H1 (cell line): Measurements from ENCODE around the gene BEAN1. TPM values are rescaled to one million over a fixed set of nuclear protein-coding genes. Genes with fewer than 3 reads are reported as not detected.

Experiments used
- CTCF ChIA-PET: fragments of 300-600 bp; sonication (Branson Sonifier 250); formaldehyde crosslinking; loops from one replicate; lab custom pipeline; 2021; ENCODE audit not compliant: partially characterized antibody; lab: Charles Lee
- POLR2A ChIA-PET: fragments of 300-600 bp; sonication (Branson Sonifier 250); formaldehyde crosslinking; loops from one replicate; lab custom pipeline; 2021; ENCODE audit warnings: inconsistent platforms; ENCODE audit not compliant: partially characterized antibody; lab: Charles Lee
- DNase-seq, 2 experiments: peaks; one replicate each; pipeline versions ENCODE4 v3.0.0 to v3.0.0-alpha.2; 2010 to 2022; ENCODE audit warnings: low spot score in 2 of 2, low read depth in 1 of 2, mixed read lengths in 1 of 2
- FAIRE-seq: peaks from 2 replicates; lab custom pipeline; 2011; peaks lifted over from hg19 to GRCh38; lab: Jason Lieb, UNC
- H2AFZ ChIP-seq: 2 replicates; pipeline ENCODE4 v1.8.1; 2012; ENCODE audit warnings: low read length, inconsistent platforms
- H2AK5ac ChIP-seq: 2 replicates; pipeline ENCODE4 v1.6.1; 2013; ENCODE audit warnings: low read depth, low read length
- H2BK120ac ChIP-seq: replicated peaks from 2 replicates; pipeline ENCODE3; 2013; ENCODE audit warnings: low read depth, low read length, inconsistent platforms
- H2BK12ac ChIP-seq: 2 replicates; pipeline ENCODE4 v1.6.1; 2013; ENCODE audit warnings: low read depth, low read length
- H2BK15ac ChIP-seq: 2 replicates; pipeline ENCODE4 v1.6.1; 2013; ENCODE audit warnings: low read length
- H2BK20ac ChIP-seq: 2 replicates; pipeline ENCODE4 v1.6.1; 2013; ENCODE audit warnings: low read length
- H2BK5ac ChIP-seq: 2 replicates; pipeline ENCODE4 v1.6.1; 2013; ENCODE audit warnings: low read depth, low read length
- H3K14ac ChIP-seq: 2 replicates; pipeline ENCODE4 v1.6.1; 2013; ENCODE audit warnings: inconsistent platforms; ENCODE audit not compliant: insufficient read length
- H3K18ac ChIP-seq: 2 replicates; pipeline ENCODE4 v1.6.1; 2013; ENCODE audit warnings: low read length; ENCODE audit errors: extremely low read depth
- H3K23ac ChIP-seq: 2 replicates; pipeline ENCODE4 v1.6.1; 2013; ENCODE audit warnings: inconsistent platforms; ENCODE audit not compliant: insufficient read length
- H3K23me2 ChIP-seq: 2 replicates; pipeline ENCODE4 v1.6.1; 2013; ENCODE audit warnings: low read depth, low read length
- H3K27ac ChIP-seq: 2 replicates; pipeline ENCODE4 v1.6.1; 2011; ENCODE audit warnings: low read depth, low read length, inconsistent platforms
- H3K27me3 ChIP-seq, 4 experiments: replicated peaks in 1 of 4; 1 replicate in 1 of 4; 2 replicates in 3 of 4; pipeline versions ENCODE4 v1.6.1 to v1.8.1; 2011 to 2013; ENCODE audit warnings: low read length in 3 of 4, mild to moderate bottlenecking in 3 of 4, inconsistent platforms in 2 of 4, mixed read lengths in 2 of 4, moderate library complexity in 1 of 4; ENCODE audit not compliant: control insufficient read depth in 3 of 4, insufficient read depth in 3 of 4; ENCODE audit errors: extremely low read depth in 1 of 4
- H3K36me3 ChIP-seq, 4 experiments: 2 replicates each; pipeline versions ENCODE4 v1.6.1 to v1.8.1; 2011 to 2013; ENCODE audit warnings: mild to moderate bottlenecking in 4 of 4, low read length in 3 of 4, moderate library complexity in 2 of 4, control low read depth in 1 of 4, inconsistent platforms in 1 of 4; ENCODE audit not compliant: insufficient read depth in 4 of 4, control insufficient read depth in 2 of 4
- H3K4ac ChIP-seq: replicated peaks from 2 replicates; pipeline ENCODE3; 2013; ENCODE audit warnings: low read length, low read depth, mixed read lengths, inconsistent platforms; ENCODE audit not compliant: insufficient read length
- H3K4me1 ChIP-seq, 4 experiments: replicated peaks in 1 of 4; 1 replicate in 1 of 4; 2 replicates in 3 of 4; pipeline versions ENCODE4 v1.6.1 to v1.8.1; 2011 to 2013; ENCODE audit warnings: low read length in 3 of 4, inconsistent platforms in 2 of 4, mixed read lengths in 1 of 4; ENCODE audit not compliant: insufficient read depth in 4 of 4, control insufficient read depth in 3 of 4
- H3K4me2 ChIP-seq, 2 experiments: 2 replicates each; pipeline versions ENCODE4 v1.6.1 to v1.8.1; 2011 to 2013; ENCODE audit warnings: low read depth in 2 of 2, low read length in 2 of 2, control low read depth in 1 of 2, inconsistent platforms in 1 of 2, mild to moderate bottlenecking in 1 of 2; ENCODE audit not compliant: insufficient read depth in 1 of 2
- H3K4me3 ChIP-seq, 4 experiments: fragments of 200-600, 300-600 bp in 1 of 4; sonication (generic), shearing (Covaris generic), sonication (Bioruptor Twin) in 1 of 4; 2 replicates each; pipeline versions ENCODE4 v1.5.1 to v1.8.1; 2011 to 2016; ENCODE audit warnings: low read length in 4 of 4, low read depth in 3 of 4, control low read depth in 2 of 4, inconsistent platforms in 2 of 4, mild to moderate bottlenecking in 2 of 4, mixed read lengths in 1 of 4, moderate library complexity in 1 of 4; ENCODE audit not compliant: insufficient read depth in 2 of 4; ENCODE audit errors: extremely low read depth in 1 of 4
- H3K56ac ChIP-seq: replicated peaks from 2 replicates; pipeline ENCODE3; 2013; ENCODE audit warnings: low read depth, mild to moderate bottlenecking, mixed read lengths, low read length, inconsistent platforms; ENCODE audit not compliant: insufficient read length
- H3K79me1 ChIP-seq: 2 replicates; pipeline ENCODE4 v1.6.1; 2013; ENCODE audit warnings: low read depth, low read length, control low read depth
- H3K79me2 ChIP-seq, 2 experiments: 2 replicates each; pipeline versions ENCODE4 v1.6.1 to v1.8.1; 2012 to 2013; ENCODE audit warnings: low read length in 2 of 2, mild to moderate bottlenecking in 2 of 2, inconsistent platforms in 1 of 2; ENCODE audit not compliant: insufficient read depth in 2 of 2, control insufficient read depth in 1 of 2
- H3K9ac ChIP-seq, 4 experiments: replicated peaks in 1 of 4; 1 replicate in 1 of 4; 2 replicates in 3 of 4; pipeline versions ENCODE4 v1.6.1 to v1.8.1; 2011 to 2013; ENCODE audit warnings: low read depth in 3 of 4, low read length in 3 of 4, control low read depth in 2 of 4, mild to moderate bottlenecking in 2 of 4, moderate library complexity in 2 of 4, inconsistent platforms in 1 of 4; ENCODE audit errors: extremely low read depth in 1 of 4
- H3K9me3 ChIP-seq, 2 experiments: 2 replicates each; pipeline versions ENCODE4 v1.6.1 to v1.8.1; 2012 to 2013; ENCODE audit warnings: mild to moderate bottlenecking in 2 of 2, moderate library complexity in 2 of 2, control low read depth in 1 of 2, inconsistent platforms in 1 of 2, low read depth in 1 of 2, low read length in 1 of 2, mixed read lengths in 1 of 2; ENCODE audit not compliant: insufficient read depth in 2 of 2
- H4K20me1 ChIP-seq, 2 experiments: replicated peaks in 1 of 2; 2 replicates each; pipeline versions ENCODE3 to v1.8.1; 2011 to 2013; ENCODE audit warnings: inconsistent platforms in 2 of 2, low read length in 2 of 2, mild to moderate bottlenecking in 1 of 2; ENCODE audit not compliant: insufficient read depth in 2 of 2, control insufficient read depth in 1 of 2
- H4K5ac ChIP-seq: 2 replicates; pipeline ENCODE4 v1.6.1; 2013; ENCODE audit warnings: low read length, low read depth, mixed read lengths, inconsistent platforms; ENCODE audit not compliant: insufficient read length
- H4K8ac ChIP-seq: 2 replicates; pipeline ENCODE4 v1.8.0; 2013; ENCODE audit warnings: mild to moderate bottlenecking, moderate library complexity, low read length, inconsistent platforms; ENCODE audit not compliant: insufficient read depth; ENCODE audit errors: extremely low read depth
- H4K91ac ChIP-seq: replicated peaks from 2 replicates; pipeline ENCODE3; 2013; ENCODE audit warnings: low read length, mixed read lengths, inconsistent platforms; ENCODE audit not compliant: insufficient read length
- ASH2L ChIP-seq: fragments of 200-600, 300-600 bp; sonication (generic); IDR thresholded peaks from one replicate; pipeline ENCODE4 v1.7.1; 2017; ENCODE audit warnings: low read length
- CBX5 ChIP-seq: fragments of 300-800, 300-1000 bp; sonication (generic); IDR thresholded peaks from 2 replicates; pipeline ENCODE4 v1.7.1; 2016; ENCODE audit warnings: antibody characterized with exemption, low read length, low read depth
- CBX8 ChIP-seq: fragments of 300-800, 300-1000 bp; sonication (generic); IDR thresholded peaks from 2 replicates; pipeline ENCODE4 v1.7.1; 2016; ENCODE audit warnings: low read depth, low read length, borderline replicate concordance
- CHD1 ChIP-seq: IDR thresholded peaks from 2 replicates; pipeline ENCODE4 v1.6.1; 2012; ENCODE audit warnings: low read depth, low read length, improper control_type of control experiment
- GABPA ChIP-seq: IDR thresholded peaks from 2 replicates; pipeline ENCODE4 v1.6.1; 2011; ENCODE audit warnings: mild to moderate bottlenecking, low read length, moderate library complexity, borderline replicate concordance; ENCODE audit not compliant: insufficient read depth
- RXRA ChIP-seq: IDR thresholded peaks from 2 replicates; pipeline ENCODE4 v1.6.1; 2011; ENCODE audit warnings: low read depth, mild to moderate bottlenecking, low read length, moderate library complexity; ENCODE audit not compliant: insufficient read depth
- SAP30 ChIP-seq: fragments of 300-600 bp; sonication (generic); IDR thresholded peaks from 2 replicates; pipeline ENCODE4 v1.7.1; 2012; ENCODE audit warnings: low read length, moderate library complexity, mild to moderate bottlenecking, inconsistent platforms; ENCODE audit not compliant: insufficient read depth, insufficient replicate concordance
- SUZ12 ChIP-seq: fragments of 200-600 bp; sonication (generic); IDR thresholded peaks from 2 replicates; pipeline ENCODE4 v1.6.1; 2012; ENCODE audit warnings: mild to moderate bottlenecking, inconsistent platforms, low read length, moderate library complexity, mixed read lengths
- WGBS, 2 experiments: shearing (Covaris generic) in 1 of 2; methylation state at CpG; one replicate each; pipeline versions ENCODE4 v1.1.6 to v1.1.7; 2013 to 2015; ENCODE audit warnings: low lambda C conversion rate in 2 of 2, mixed read lengths in 2 of 2, inconsistent platforms in 1 of 2, low coverage in 1 of 2, missing lambda C conversion rate in 1 of 2; ENCODE audit not compliant: insufficient replicate concordance in 2 of 2, insufficient coverage in 1 of 2, insufficient read length in 1 of 2; ENCODE audit errors: extremely low coverage in 1 of 2, missing lambda C conversion rate in 1 of 2; 5-methylcytosine and 5-hydroxymethylcytosine counted together
- polyA plus RNA-seq, 7 experiments: library from polyadenylated mRNA; depleted of rRNA in 3 of 7; stranded (reverse) in 5 of 7; unstranded in 2 of 7; fragments of >200 nt in 5 of 7; fragments of 200-250 nt in 2 of 7; gene quantifications; 1 replicate in 5 of 7; 2 replicates in 1 of 7; 4 replicates in 1 of 7; pipeline versions ENCODE4 v1.2.1 to v1.2.3, GENCODE V29; 2011 to 2013; ENCODE audit warnings: missing spikeins in 2 of 7, mixed read lengths in 2 of 7
- total RNA-seq: library from RNA; stranded (reverse); fragmentation: NEBNext Ultra II Directional; extraction: Animal tissue kit (Norgen Biotek cat#: 25700); gene quantifications from 2 replicates; pipeline ENCODE4 v1.2.1, GENCODE V29; 2021

The BEAN1 gene
- total and polyA plus RNA-seq, 2 of the 8 experiments (the other 6 are each of a cell fraction or from before 2014, with no cell fraction given) = 0.08 TPM; not detected in 1

DNA sequence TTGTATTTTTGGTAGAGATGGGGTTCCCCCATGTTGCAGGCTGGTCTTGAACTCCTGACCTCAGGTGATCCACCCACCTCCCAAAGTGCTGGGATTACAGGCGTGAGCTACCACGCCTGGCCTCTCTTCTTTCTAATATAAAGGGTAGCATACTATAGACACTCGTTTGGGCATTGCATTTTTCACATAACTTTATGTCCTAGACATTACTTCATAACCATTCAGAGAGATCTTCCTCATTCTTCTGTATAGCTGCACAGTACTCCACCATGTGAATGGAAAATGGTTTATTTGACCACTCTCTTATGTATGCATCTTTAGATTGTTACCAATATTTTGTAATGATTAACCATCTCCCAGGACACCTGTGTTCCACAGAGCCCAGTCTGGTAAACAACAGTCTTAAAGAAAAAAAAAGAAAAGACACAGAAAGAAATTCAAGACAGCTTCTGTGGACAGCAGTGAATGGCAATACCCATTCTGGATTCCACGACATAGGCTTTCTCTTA, 80.7 kb downstream of the BEAN1 start:
- POLR2A ChIA-PET = interaction anchor here (0.6 kb wide), 2 partner anchors 94 to 176 kb away, joined by 3 read pairs; no protein-coding TSS in a partner anchor
- Histone ChIP-seq H2BK20ac (no peak overlapping the region), H2AK5ac (no peak overlapping the region), H3K79me1 (no peaks in the 10 kb centered on the region), H4K20me1 (no peaks in the 10 kb centered on the region), H3K4me1 (peaks cover 8 to 18% (median 13%) of the 10 kb centered on the region in 4 experiments; a peak in 6 of 7 replicates), H2BK120ac (no peak overlapping the region), H2BK12ac (no peak overlapping the region), H2BK15ac (no peak overlapping the region), H4K5ac (no peak overlapping the region), H4K8ac (no peak overlapping the region), H3K79me2 (no peaks in the 10 kb centered on the region), H3K27me3 (no peaks in the 10 kb centered on the region), H3K4me3 (no peak overlapping the region), H3K9me3 (no peaks in the 10 kb centered on the region), H3K14ac (no peak overlapping the region), H3K27ac (no peak overlapping the region), H4K91ac (no peak overlapping the region), H3K23ac (no peak overlapping the region), H3K36me3 (no peaks in the 10 kb centered on the region), H3K18ac (no peak overlapping the region), H3K9ac (no peak overlapping the region), H3K56ac (no peak overlapping the region), H3K23me2 (no peaks in the 10 kb centered on the region), H2BK5ac (no peak overlapping the region), H3K4me2 (no peak overlapping the region), H3K4ac (no peak overlapping the region), H2AFZ (no peak overlapping the region)
- FAIRE-seq (no peak), DNase-seq (no peak)
- CTCF ChIA-PET = interaction anchor here (0.6 to 2.6 kb wide), 9 partner anchors 9 to 342 kb away, joined by 3 to 8 read pairs (median 4); no protein-coding TSS in a partner anchor
- WGBS, 2 experiments = 87% methylated on average over 4 of the region's 4 CpGs; no CpG with 5 or more reads in 1 of the 2 experiments
- TF ChIP-seq CHD1 = no peak
- no peak for TF ChIP-seq ASH2L
- TF ChIP-seq SUZ12 = no peak
- TF ChIP-seq RXRA = no peak
- TF ChIP-seq CBX5 = no peak
- no peak for TF ChIP-seq GABPA
- no peak for TF ChIP-seq CBX8
- TF ChIP-seq SAP30 = no peak
